Activated naive CD8-positive, alpha-beta T cell (primary cell): ENCODE data around the gene CLSTN1.

ENCODE experiments used
- H3K27ac Mint-ChIP-seq: one replicate; pipeline ENCODE4 v1.8.0; 2021; ENCODE audit warnings: mixed read lengths
- H3K27me3 Mint-ChIP-seq: one replicate; pipeline ENCODE4 v1.8.0; 2021; ENCODE audit warnings: mixed read lengths
- H3K36me3 Mint-ChIP-seq: one replicate; pipeline ENCODE4 v1.8.0; 2021; ENCODE audit warnings: mixed read lengths
- H3K4me1 Mint-ChIP-seq: one replicate; pipeline ENCODE4 v1.8.0; 2021; ENCODE audit warnings: low read depth, mixed read lengths
- H3K4me3 Mint-ChIP-seq: one replicate; pipeline ENCODE4 v1.8.0; 2021; ENCODE audit warnings: mild to moderate bottlenecking, mixed read lengths
- H3K9me3 Mint-ChIP-seq: one replicate; pipeline ENCODE4 v1.8.0; 2021; ENCODE audit warnings: low read depth, mixed read lengths

Gene CLSTN1

DNA sequence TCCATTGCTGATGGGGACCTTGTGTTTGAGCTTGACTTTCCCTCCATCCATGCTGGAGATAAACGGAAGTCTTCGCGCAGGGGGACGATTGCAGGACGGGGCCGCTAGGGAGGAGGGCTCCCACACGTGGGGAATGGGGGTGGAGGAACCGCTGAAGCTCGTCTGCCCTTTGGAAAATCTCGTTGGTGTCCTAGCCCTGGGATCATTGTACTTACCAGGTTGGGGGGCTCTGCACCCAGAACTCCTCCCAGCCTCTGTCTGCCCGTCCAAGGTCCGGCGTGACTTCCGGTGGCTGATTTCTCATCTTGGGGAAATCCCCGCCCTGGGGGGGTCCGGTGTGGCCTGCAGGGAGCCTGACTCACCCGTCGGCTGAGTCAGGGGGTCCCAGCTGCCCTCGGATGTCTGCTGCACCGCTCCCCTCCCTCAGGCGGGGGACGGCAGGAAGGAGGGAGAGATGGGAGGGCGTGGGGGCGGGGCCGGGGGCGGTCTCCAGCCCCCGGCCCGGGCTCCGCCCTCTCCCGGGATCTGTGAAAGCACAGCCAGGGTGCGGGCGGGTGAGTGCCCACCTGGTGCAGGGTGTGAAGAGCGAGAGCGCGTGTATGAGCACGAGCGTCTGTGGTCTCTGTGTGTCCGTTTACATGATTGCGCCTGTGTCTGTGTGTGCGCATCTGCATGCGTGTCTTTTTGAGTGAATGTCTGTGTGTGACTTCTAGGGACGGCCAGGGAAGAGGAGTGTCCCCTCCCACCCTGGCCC lies 136.5 kb downstream of the CLSTN1 start:
- Mint-ChIP-seq H3K4me1 (peaks cover 75% of the 10 kb centered on the region), H3K9me3 (no peaks in the 10 kb centered on the region), H3K36me3 (peaks cover 10% of the 10 kb centered on the region), H3K27me3 (no peaks in the 10 kb centered on the region), H3K4me3 (peak overlapping the region; percentile 83), H3K27ac (peak overlapping the region; percentile 87)

DNA sequence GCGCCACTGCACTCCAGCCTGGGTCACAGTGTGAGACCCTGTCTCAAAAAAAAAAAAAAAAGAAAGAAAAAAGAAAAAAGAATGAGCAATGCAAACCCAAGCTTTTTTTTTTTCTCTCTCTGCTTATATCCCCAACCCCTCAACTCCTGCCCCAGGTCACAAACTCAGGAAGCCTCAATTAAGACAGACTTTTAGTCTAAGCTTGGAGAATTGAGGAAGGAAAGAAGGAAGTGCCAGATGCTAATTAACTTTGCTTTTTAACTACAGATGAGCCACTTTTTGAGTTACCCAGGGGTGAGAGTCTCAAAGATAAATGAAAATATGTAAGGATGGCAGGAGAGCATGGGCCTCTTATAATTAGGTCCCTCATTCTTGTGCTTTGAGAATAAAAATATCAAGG lies 139.0 kb downstream of the CLSTN1 start:
- Mint-ChIP-seq H3K4me1 (peaks cover 67% of the 10 kb centered on the region), H3K4me3 (peak overlapping the region; percentile 41), H3K36me3 (peaks cover 7% of the 10 kb centered on the region), H3K27me3 (no peaks in the 10 kb centered on the region), H3K9me3 (no peaks in the 10 kb centered on the region), H3K27ac (peak overlapping the region; percentile 82)

DNA sequence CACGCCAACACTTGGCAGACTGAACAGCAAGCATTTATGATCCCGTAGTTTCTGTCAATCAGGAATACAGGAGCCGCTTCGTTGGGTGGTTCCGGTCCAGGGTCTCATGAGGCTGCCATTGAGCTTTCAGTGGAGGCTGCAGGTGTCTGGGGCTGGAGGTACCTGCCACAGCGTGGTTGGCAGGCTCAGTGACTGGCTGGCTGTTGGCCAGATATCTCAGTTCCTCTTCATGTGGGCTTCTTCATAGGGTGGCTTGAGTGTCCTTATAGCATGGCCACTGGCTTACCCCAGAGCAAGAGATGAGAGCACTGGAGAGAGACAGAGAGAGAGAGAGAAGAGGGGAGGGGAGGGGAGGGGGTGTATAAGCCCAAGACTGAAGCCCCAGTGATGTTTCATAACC lies 142.9 kb downstream of the CLSTN1 start:
- Mint-ChIP-seq H3K9me3 (no peaks in the 10 kb centered on the region), H3K36me3 (peaks cover 16% of the 10 kb centered on the region), H3K4me3 (no peak overlapping the region), H3K27me3 (no peaks in the 10 kb centered on the region), H3K4me1 (peaks cover 71% of the 10 kb centered on the region), H3K27ac (peak overlapping the region; percentile 86)

DNA sequence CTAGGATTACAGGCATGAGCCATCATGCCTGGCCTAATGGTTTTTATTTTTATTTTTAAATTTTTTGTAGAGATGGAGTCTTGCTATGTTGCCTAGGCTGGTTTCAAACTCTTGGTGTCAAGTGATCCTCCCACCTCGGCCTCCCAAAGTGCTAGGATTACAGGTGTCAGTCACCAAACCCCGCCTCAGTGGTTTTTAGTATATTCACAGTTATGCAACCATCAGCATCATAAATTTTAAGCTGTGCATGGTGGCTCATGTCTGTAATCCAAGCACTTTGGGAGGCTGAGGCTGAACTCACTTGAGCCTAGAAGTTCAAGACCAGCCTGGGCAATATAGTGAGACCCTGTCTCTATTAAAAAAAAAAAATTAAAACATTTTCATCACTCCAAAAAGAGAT lies 143.7 kb downstream of the CLSTN1 start:
- peaks cover 67% of the 10 kb centered on the region for H3K4me1 Mint-ChIP-seq
- no peaks in the 10 kb centered on the region for H3K9me3 Mint-ChIP-seq
- H3K27ac Mint-ChIP-seq = peak overlapping the region; percentile 86
- no peaks in the 10 kb centered on the region for H3K27me3 Mint-ChIP-seq
- peaks cover 16% of the 10 kb centered on the region for H3K36me3 Mint-ChIP-seq
- no peak overlapping the region for H3K4me3 Mint-ChIP-seq
